ENCODE measurements around the gene NKD1. TPM values are rescaled to one million over a fixed set of nuclear protein-coding genes. Genes with fewer than 3 reads are reported as not detected.

The NKD1 gene
- total and polyA plus RNA-seq, 2 of the 8 experiments (the other 6 are each of a cell fraction or from before 2014, with no cell fraction given), result 0.70 to 4.5 TPM

DNA sequence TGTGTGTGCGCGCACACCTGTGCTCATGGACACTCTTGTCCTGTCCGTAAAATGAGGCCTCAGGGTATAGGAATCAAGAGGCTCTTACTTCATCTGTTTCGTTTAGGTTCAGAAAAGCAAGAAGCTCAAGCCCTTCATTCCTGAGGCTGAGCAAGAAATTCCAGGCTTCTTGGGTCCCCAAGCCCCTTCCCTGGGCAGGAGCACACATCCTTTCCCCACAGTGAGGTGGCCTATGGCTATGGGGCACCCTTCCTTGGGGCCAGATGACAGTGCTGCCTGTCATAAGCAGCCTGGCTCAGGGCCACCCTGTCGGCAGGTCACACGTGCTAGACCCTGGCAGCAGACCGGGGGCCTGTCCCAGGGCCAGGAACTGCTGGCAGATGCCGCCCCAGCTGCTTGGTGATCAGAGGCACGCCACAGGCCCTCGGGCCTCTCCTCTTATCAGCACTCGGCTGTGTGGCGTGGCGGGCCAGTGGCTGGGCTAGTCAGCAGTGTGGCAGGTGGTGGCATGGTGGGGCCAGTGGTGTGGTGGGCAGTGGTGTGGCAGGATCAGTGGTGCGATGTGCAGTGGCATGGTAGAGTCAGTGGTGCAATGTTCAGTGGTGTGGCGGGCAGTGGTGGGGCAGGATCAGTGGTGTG lies 50.2 kb downstream of the NKD1 start:
- H4K91ac ChIP-seq (replicated peaks; ENCODE audit: insufficient read length, low read length), result no peak overlapping the region
- peaks cover 0 to 2% of the 10 kb centered on the region in 2 experiments for H4K20me1 ChIP-seq (replicated peaks in 1 of 2; ENCODE audit: control insufficient read depth in 1 of 2, insufficient read depth in 2 of 2, low read length in 2 of 2)
- no peaks in the 10 kb centered on the region for H3K36me3 ChIP-seq (ENCODE audit: control insufficient read depth in 2 of 4, insufficient read depth in 4 of 4, low read length in 3 of 4)
- WGBS, 2 experiments (ENCODE audit: extremely low coverage in 1 of 2, insufficient coverage in 1 of 2, insufficient read length in 1 of 2, insufficient replicate concordance in 2 of 2, low coverage in 1 of 2, low lambda C conversion rate in 2 of 2, missing lambda C conversion rate in 1 of 2), result 90% methylated on average over 14 of the region's 15 CpGs; no CpG with 5 or more reads in 1 of the 2 experiments
- no peaks in the 10 kb centered on the region; a peak in 1 of 7 replicates for H3K27me3 ChIP-seq (replicated peaks in 1 of 4; ENCODE audit: control insufficient read depth in 3 of 4, extremely low read depth in 1 of 4, insufficient read depth in 3 of 4, low read length in 3 of 4)
- H3K23ac ChIP-seq (ENCODE audit: insufficient read length), result no peak overlapping the region
- no peak overlapping the region for H2AK5ac ChIP-seq (ENCODE audit: low read depth, low read length)
- POLR2A ChIA-PET (ENCODE audit: partially characterized antibody), result no interaction called here
- CTCF ChIA-PET (ENCODE audit: partially characterized antibody), result interaction anchor here (1.6 to 16.9 kb wide), 2 partner anchors 12 to 72 kb away, joined by 7 to 279 read pairs; no protein-coding TSS in a partner anchor
- H2BK15ac ChIP-seq (ENCODE audit: low read length), result no peak overlapping the region
- H4K8ac ChIP-seq (ENCODE audit: extremely low read depth, insufficient read depth, low read length), result no peak overlapping the region
- no peaks in the 10 kb centered on the region; the same call in 1 of the 2 replicates for H3K23me2 ChIP-seq (ENCODE audit: low read depth, low read length)
- H3K4ac ChIP-seq (replicated peaks; ENCODE audit: insufficient read length, low read depth, low read length), result no peak overlapping the region
- no peak for FAIRE-seq
- no peak overlapping the region for H3K18ac ChIP-seq (ENCODE audit: extremely low read depth, low read length)
- H2BK20ac ChIP-seq (ENCODE audit: low read length), result no peak overlapping the region
- H3K14ac ChIP-seq (ENCODE audit: insufficient read length), result no peak overlapping the region
- no peak overlapping the region for H2BK120ac ChIP-seq (replicated peaks; ENCODE audit: low read depth, low read length)
- no peaks in the 10 kb centered on the region for H3K79me1 ChIP-seq (ENCODE audit: low read depth, low read length)
- no peak for DNase-seq (ENCODE audit: low read depth in 1 of 2, low spot score in 2 of 2)
- peaks cover 0 to 4% (median 3%) of the 10 kb centered on the region in 4 experiments; a peak in 5 of 7 replicates for H3K4me1 ChIP-seq (replicated peaks in 1 of 4; ENCODE audit: control insufficient read depth in 3 of 4, insufficient read depth in 4 of 4, low read length in 3 of 4)
- H2BK12ac ChIP-seq (ENCODE audit: low read depth, low read length), result no peak overlapping the region
- no peak overlapping the region for H3K4me3 ChIP-seq (ENCODE audit: extremely low read depth in 1 of 4, insufficient read depth in 2 of 4, low read depth in 3 of 4, low read length in 4 of 4)
- H3K9me3 ChIP-seq (ENCODE audit: insufficient read depth in 2 of 2, low read depth in 1 of 2, low read length in 1 of 2), result no peaks in the 10 kb centered on the region
- H3K79me2 ChIP-seq (ENCODE audit: control insufficient read depth in 1 of 2, insufficient read depth in 2 of 2, low read length in 2 of 2), result no peaks in the 10 kb centered on the region
- H3K4me2 ChIP-seq (ENCODE audit: insufficient read depth in 1 of 2, low read depth in 2 of 2, low read length in 2 of 2), result no peak overlapping the region
- H2BK5ac ChIP-seq (ENCODE audit: low read depth, low read length), result no peak overlapping the region
- H3K9ac ChIP-seq (replicated peaks in 1 of 4; ENCODE audit: extremely low read depth in 1 of 4, low read depth in 3 of 4, low read length in 3 of 4), result no peak overlapping the region
- no peak overlapping the region for H3K56ac ChIP-seq (replicated peaks; ENCODE audit: insufficient read length, low read depth, low read length)
- no peak overlapping the region for H2AFZ ChIP-seq (ENCODE audit: low read length)
- no peak overlapping the region for H3K27ac ChIP-seq (ENCODE audit: low read depth, low read length)
- no peak overlapping the region for H4K5ac ChIP-seq (ENCODE audit: insufficient read length, low read depth, low read length)
- TF ChIP-seq YY1 (IDR thresholded peaks at IDR 0.05; ENCODE audit: low read depth, low read length), result no peak
- no peak for TF ChIP-seq SIN3A (conservative IDR thresholded peaks at IDR 0.05 in 1 of 2, IDR thresholded peaks at IDR 0.05 in 1 of 2; ENCODE audit: low read depth in 1 of 2, low read length in 2 of 2)
- TF ChIP-seq HDAC2 (IDR thresholded peaks at IDR 0.05; ENCODE audit: borderline replicate concordance in 1 of 2, low read depth in 2 of 2, low read length in 2 of 2), result no peak
- no peak for TF ChIP-seq RFX5 (IDR thresholded peaks at IDR 0.05; ENCODE audit: borderline replicate concordance, low read depth, low read length)
- TF ChIP-seq JUND (IDR thresholded peaks at IDR 0.05; ENCODE audit: low read length), result no peak
- TF ChIP-seq CREB1 (IDR thresholded peaks at IDR 0.05), result no peak
- TF ChIP-seq CTBP2 (IDR thresholded peaks at IDR 0.05; ENCODE audit: borderline replicate concordance, insufficient read depth, insufficient read length, low read length), result no peak
- no peak for TF ChIP-seq TAF7 (optimal IDR thresholded peaks at IDR 0.05; ENCODE audit: borderline replicate concordance, low read depth, low read length)
- no peak for TF ChIP-seq HDAC6 (IDR thresholded peaks at IDR 0.05; ENCODE audit: low read depth, low read length)
- TF ChIP-seq FOSL1 (IDR thresholded peaks at IDR 0.05; ENCODE audit: insufficient read depth, low read depth, low read length), result no peak
- TF ChIP-seq TAF1 (IDR thresholded peaks at IDR 0.05; ENCODE audit: low read depth, low read length), result no peak
- TF ChIP-seq, protein P1, sequence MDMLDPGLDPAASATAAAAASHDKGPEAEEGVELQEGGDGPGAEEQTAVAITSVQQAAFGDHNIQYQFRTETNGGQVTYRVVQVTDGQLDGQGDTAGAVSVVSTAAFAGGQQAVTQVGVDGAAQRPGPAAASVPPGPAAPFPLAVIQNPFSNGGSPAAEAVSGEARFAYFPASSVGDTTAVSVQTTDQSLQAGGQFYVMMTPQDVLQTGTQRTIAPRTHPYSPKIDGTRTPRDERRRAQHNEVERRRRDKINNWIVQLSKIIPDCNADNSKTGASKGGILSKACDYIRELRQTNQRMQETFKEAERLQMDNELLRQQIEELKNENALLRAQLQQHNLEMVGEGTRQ (IDR thresholded peaks at IDR 0.05; ENCODE audit: low read length), result no peak

Measured in H1 (cell line).